HG03521 (cell line): Measurements from ENCODE around the gene PTPRJ.

ENCODE experiments used
- ATAC-seq: cut with Tn5 transposase; IDR thresholded peaks from one replicate; pipeline ENCODE4 v1.9.1; 2021; ENCODE audit warnings: mild to moderate bottlenecking, moderate library complexity; ENCODE audit not compliant: unreplicated experiment

Gene PTPRJ

DNA sequence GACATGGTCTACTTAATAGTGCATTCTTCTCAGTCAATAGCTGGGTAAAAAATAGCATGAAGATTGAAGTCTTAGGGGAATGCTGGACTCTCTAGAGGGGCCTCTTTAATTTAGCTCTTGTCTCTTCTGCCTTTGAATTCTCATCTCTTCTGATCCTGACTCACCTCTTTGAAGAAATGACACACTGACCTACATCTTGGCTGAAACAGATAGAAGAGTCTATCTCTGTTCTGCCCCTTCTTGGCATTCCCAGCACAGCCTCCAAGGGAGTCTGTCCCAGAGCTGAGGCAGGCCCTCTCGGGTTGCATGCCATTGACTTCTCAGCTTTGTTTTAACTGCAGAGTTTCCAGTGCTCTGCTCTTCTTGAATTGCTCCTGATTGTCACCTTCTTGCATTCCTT lies 55.7 kb downstream of the PTPRJ start:
- ATAC-seq = no peak

DNA sequence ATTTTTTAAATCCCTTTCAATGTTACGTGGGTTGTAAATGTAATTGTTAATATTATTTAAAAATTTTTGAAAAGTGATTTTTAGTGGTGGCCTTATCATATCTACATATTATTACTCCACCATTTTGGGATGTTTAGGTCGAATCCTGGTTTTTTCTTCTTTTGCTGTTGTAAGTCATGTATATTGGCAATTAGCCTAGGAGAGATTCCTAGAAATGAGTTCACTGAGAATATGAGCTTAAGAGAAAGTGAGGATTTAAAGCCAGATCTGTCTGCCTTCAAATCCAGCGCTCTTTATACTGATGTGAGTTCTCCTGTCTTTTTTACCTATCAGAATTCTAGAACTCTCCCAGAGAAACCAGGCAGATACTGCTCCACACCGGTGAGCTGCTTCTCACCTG lies 56.1 kb downstream of the PTPRJ start:
- ATAC-seq = no peak

DNA sequence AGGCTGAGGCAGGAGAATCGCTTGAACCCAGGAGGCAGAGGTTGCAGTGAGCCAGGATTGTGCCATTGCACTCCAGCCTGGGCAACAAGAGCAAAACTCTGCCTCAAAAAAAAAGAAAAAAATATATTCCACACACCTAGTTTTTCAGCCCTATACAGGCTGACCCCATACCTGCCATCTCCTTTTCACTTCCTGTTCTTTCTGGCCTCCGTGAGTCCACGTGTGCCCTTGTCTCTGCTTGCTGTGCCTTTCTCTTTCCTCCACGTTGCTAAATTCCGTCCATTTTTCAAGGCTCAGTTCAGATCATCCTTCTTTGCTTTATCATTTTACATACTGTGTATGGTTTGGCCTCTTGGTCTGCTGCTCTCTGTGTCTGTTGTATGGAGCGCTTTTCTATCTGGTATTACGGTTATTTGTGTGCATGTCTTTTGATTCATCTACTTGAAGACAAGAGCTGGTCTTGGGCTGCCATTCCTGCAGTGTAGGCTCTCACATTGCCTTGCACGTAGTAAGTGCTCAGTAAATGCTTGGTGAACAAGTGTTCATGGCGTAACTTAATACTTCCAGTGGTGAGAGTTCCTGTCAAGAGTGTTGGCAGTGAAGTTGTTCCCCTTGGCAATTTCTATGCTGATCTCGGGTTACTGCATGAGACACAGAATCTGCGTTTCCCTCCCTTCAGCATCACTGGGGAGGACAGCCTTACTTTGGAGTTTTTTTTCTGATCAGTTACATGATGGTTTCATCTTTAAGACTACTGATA lies 57.5 kb downstream of the PTPRJ start:
- ATAC-seq = no peak

DNA sequence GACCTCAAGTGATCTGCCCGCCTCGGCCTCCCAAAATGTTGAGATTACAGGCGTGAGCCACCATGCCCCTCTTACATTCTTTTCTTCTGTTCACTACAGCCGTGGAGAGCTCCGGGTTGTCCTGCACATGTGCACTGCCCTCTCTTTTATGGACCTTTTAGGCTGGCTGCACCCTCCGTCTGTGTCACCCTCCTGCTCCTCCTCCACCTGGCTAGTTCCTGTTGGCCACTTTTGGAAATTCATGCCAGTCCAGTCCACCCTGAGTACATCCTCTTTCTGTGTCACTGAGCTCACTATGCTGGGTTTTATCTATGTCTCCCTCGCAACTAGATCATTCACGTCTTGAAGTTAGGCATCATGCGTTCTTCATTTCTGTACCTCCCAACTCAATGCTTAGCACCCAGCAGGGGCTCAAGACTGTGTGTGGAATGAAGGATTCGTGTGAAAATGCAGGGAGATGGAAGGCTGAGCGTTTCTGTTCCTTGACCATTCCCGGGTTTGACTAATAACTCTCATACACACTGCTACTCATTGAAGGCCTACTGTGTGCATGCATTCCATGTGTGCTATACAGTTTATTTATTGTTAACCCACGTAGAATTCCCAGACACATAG lies 60.6 kb downstream of the PTPRJ start:
- no peak for ATAC-seq

DNA sequence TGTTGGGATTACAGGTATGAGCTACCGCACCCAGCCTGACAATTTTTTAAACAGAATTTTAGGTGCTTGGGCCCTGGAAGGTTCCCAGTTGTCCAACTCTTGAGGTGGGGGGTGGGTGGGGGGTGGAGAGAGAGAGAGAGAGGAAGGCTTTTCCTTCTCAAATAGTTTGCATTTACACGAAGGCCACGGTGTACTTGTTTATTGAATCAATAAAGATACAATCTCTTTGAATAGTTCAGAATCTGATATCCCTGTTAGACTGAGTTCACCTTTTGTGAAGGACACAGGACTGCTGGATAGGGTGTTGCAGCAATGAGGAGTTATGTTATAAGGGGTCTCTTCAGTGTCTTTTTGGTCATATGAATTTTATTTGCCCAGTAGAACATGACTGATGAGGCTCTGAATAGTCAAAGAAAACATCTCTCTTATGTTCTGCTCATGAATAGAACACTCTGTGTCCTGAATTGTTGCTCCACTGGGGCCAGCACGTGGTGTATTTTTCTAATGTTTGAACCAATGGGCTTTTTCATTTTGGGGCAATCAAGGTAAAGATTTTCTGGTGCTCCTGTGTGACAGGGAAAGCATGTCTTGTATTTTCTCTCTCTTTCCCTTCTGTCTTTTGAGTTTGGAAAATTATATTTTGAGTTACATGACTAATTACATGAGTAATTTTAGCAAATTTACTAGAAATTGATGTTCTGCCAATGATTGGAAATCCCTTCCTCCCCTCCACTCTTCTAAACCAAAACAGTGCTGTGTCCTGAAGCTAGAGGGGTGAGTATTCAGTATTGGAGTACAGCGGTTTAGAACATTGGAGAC lies 61.7 kb downstream of the PTPRJ start:
- no peak for ATAC-seq

DNA sequence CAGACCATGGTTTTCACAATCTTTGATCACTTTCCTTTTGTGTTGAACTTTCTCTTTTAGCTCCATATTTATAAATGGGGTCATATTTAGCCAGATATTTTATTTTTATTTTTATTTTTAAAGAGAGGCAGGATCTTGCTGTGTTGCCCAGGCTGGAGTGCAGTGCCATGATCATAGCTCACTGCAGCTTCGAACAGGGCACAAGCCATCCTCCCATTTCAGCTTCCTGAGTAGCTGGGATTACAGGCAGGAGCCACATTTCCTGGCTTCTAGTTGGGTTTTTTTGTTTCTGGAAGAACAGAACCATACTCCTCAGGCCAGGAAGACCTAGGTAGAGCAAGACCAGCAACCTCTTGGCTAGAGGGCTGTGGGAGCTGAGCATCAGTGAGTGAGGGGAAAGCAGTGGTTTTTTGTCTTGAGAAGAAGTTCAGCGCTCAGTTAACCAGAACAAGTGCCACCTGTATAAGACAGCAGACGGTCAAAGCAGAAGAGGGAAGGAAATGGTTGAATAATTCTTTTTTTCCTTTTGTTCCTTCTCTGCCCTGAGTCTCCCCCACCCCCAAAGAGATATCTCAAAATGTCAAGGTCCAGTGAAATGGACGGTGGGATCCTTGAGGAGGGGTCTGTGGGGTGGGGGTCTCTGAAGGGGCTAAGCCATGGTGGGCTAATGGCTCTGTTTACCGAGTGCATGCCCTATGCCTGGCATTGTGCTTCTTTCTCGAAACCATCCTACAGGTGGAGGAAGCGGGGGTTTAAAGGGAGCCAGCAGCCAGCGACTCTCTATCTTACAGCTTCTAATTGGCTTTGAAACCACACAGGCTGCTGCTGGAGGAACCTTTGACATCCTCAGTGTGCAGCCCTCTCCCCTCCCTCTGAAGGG lies 63.0 kb downstream of the PTPRJ start:
- no peak for ATAC-seq

DNA sequence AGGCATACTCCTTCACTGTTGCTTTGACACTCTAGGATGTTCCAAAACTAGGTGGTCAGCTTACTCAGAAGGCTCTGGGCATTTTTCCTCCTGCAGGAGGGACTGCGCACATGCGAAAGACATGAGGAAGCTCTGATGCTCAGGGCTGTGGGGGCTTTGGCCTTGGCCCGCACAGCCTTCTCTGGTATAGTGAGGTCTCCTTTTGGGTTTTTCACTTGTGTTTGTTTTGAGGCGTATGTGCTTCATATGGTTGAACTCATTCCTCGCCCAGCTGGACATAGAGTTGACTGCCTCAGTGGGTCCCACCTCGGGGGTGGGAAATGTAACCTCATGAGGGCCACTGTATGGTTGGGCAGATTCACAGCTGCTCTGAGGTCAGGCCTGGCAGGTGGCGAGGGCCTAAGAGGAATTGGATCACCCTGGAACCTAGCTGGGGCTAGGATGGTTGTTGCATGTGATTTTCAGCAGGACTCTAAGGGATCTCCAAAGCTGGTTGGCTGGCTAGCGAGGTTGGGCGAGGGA lies 63.7 kb downstream of the PTPRJ start:
- ATAC-seq = no peak

DNA sequence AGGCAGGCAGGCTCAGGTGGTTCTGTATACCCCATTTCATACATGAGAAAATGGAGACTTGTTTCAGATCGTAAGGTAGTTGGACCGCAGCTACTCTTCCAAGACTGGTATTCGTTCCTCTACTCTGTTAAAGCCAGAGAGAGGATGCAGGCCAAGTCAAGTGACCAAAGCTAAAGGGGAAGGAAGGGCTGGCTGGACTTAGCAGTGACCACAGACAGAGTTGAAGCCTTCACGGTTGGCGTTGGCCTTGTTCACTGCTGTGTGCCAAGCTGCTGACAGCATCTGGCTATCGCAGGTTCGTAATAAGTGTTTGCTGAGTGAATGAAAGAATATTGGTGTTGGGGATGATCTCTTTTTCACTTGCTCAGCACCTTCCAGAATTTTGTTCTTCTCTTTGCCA lies 64.2 kb downstream of the PTPRJ start:
- no peak for ATAC-seq

DNA sequence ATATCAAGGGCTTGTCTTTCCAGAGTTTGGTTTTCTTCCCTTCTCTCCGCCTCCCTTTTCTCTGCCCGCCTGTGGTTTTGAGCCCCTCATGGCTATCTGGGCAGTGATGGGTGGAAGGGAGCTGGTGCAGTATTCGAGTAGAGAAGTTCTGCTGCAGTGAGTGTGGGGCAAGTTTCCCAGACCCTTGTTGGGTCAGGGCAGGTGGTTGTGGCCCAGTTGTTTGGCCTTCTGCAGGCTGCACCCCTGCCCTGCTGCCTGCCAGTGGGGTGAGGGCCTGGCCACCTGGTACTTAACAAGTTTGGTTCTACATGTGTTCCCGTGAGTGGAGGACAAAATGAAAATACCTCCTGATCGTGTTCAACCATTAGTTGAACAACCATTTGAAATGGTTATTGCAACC lies 65.2 kb downstream of the PTPRJ start:
- ATAC-seq = no peak

DNA sequence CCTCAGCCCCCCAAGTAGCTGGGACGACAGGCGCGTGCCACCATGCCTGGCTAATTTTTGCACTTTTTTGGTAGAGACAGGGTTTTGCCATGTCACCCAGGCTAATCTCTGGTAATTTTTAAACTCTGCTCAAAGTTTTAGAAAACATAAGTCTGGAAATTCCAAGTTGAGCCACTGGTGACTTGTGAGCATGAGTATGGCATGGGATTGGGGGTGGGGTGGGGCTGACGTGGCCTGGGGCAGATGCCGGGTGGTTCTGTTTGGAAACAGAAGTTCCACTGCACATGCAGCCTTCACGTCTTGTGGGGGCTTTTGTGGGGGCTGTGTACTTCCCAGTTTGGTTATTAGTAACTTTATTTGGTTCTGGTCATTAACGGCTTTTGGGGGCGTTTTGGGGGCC lies 67.3 kb downstream of the PTPRJ start:
- ATAC-seq = no peak

DNA sequence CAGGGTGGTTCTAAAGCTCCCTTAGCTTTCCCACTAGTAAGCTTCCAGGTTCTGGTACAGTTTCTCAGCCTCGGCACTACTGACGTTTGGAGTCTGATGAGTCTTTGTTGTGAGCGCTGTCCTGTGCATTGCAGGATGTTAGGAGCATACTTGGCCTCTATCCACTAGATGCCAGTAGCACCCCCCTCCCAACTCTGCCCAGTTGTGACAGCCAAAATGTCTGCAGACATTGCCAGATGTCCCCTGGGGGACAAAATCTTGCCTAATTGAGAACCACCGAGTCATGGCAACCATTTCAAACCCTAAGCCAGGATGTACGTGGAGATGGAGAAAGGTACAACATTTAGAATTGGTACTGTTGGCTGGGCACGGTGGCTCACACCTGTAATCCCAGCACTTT lies 68.7 kb downstream of the PTPRJ start:
- no peak for ATAC-seq

DNA sequence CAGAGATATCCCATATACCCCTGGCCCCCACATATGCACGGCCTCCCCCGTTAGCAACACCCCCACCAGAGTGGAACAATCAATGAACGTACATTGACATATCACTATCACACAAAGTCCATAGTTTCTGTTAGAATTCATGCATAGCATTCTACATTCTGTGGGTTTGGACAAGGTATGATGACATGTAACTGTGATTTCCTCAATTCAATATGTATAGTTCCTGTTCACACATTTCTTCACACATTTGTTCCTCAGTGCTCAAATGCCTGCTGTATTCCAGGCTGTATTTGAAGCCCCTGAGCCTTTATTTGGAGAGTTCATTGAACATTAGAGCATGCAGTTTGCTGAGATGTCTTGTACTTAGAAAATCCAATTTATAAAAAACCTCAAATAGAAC lies 69.9 kb downstream of the PTPRJ start:
- no peak for ATAC-seq

DNA sequence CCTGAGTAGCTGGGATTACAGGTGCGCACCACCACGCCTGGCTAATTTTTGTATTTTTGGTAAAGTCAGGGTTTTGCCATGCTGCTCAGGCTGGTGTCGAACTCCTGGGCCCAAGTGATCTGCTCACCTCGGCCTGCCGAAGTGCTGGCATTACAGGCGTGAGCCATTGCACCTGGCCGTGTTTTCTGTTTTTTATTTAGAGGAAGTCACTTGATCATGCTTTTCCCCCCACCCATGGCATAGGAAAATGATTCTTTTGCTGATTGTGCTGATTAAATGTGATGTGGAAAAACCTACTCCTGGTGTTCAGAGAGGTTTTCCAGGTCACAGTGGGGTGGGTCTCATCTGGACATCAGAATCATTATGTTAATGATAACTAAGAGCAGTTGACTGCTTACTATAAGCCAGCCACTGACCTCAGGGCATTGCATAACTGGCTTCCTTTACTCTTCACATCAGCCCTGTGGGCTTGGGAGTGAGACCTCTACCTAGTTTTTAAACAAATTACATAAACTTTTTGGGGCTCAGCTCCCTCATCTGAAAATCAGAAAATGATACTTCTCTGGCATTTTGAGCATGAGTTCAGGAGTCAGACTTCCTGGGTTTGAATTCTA lies 71.0 kb downstream of the PTPRJ start:
- ATAC-seq = no peak

DNA sequence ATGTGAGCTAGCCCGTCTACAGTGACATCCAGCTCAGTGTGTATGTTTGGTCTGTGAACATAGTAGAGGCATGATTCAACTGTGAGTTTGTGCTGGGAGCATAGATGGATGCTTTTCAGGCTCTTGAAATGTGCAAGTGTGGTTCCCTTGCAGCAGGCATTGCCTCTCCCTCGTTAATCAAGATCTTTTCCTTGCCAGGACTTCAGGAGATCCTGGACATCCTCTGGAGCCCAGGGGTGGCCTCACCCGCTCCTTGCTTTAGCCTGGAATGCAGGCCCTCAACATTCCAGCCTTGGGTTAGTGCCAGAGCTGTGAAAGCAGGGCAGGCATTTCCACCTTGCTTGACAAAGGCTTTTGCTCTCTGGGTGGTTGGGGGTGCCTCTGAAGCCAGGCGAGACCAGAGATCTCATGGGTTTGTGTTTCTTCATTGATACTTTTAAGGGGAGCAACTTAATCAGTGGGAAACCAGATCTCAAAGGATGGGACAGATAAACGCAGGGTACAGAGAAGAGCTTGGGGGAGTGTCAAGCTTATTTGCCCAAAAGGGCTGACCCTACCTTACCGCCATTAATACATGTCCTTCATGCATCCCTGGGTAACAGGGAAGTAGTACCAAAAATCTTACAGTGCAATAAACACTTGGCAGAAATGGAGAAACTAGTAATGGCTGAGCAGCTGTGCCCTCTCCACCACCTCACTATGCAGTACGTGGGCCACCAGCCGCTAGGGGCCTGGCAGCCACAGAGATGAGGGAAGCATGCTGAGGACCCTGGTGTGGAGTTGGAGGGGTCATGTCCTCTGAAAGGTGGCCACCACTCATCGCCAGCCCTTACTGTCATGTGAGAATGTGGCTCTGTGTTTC lies 72.1 kb downstream of the PTPRJ start:
- no peak for ATAC-seq

DNA sequence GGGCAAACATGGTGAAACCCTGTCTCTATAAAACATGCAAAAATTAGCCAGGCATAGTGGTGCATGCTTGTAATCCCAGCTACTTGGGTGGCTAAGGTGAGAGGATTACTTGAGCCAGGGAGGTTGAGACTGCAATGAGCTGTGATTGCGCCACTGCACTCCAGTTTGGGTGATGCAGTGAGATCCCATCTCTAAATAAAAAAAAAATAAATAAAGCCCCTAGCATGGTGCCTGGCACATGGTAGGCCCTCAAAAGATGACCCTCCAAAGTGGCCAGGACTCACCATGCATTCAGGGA lies 74.6 kb downstream of the PTPRJ start:
- ATAC-seq = no peak

DNA sequence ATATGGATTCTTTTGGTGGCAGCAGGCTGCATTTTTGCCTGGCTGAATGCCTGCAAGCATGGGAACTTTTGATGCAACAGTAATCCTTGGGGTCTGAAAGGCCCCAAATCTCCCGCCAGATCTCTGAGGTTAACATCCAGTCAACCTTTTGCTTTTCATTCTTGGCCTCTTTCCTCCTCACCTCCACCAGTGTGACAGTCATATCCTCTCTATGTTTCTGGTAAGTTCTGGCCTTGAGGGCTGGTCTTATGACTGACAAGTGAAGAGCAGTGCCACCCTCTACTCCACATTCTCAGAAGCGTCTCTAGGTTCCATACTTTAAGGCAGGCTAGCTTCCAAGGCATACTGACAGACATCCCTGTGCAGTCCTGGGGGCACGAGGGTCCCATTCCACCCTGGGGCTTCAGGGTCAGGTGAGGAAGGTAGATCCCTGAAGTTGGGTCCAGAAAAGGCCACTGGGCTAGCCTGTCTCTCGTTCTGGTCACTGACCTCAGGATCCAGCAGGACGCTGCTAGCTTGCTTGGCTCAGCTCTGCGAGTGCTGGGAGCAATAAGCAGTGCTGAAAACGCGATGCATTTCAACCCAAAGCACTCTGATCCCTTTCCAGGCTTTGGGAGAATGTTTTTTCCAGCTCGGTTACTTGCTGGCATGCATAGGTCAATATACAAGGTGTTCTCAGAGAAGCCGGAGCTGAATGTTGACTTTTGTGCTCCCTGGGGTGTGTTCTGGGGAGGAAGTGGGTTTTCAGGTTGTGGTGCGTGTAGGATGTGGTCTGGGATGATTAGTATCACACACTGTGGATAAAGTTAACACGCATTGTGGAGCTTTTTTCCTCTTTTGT lies 75.2 kb downstream of the PTPRJ start:
- no peak for ATAC-seq

DNA sequence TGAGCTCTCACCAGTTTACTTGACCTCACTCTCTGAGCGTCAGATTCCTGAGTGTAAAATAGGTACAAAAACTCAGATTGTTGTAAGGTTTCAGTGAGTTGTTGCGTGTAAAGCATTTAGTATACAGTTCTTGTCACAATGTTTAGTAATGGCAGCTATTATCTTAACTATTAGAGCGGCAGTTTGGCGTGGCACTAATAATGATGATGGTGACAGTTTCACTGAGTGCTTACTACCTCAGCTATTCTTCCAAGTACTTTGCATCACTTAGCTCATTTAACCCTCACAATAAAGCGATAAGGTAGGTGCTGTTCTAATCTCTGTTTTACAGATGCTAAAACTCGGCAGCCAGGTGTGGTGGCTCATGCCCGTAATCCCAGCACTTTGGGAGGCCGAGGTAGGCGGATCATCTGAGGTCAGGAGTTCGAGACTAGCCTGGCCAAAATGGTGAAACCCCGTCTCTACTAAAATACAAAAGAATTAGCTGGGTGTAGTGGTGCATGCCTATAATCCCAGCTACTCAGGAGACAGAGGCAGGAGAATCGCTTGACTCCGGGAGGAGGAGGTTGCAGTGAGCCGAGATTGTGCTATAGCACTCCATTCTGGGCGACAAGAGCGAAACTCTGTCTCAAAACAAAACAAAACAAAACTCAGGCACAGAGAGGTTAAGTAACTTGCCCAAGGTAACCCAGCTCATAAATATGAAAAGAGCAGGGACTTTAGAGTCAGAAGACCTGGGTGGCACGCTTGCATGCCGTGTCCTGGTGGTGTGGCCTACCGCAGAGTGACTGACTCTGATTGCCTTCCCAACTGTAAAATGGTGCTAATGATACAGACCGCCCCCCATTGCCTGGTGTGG lies 76.2 kb downstream of the PTPRJ start:
- ATAC-seq = no peak

DNA sequence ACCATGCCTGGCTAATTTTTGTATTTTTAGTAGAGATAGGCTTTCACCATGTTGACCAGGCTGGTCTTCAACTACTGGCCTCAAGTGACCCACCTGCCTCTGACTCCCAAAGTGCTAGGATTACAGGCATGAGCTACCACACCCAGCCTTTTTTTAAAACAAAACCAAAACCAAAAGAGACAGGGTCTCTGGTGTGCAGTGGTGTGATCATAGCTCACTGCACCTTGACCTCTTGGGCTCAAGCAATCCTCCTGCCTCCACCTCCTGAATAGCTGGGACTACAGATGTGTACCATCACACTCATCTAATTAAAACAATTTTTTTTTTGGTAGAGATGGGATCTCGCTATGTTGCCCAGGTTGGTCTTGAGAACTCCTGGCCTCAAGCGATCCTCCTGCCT lies 77.7 kb downstream of the PTPRJ start:
- ATAC-seq = no peak
